Motor neuron (in vitro differentiated cells): ENCODE measurements around the gene RPL18A. TPM values are rescaled to one million over a fixed set of nuclear protein-coding genes. Genes with fewer than 3 reads are reported as not detected.

ENCODE experiments used
- ATAC-seq, 8 experiments: fragments of 200-7000 bp; cut with Tn5 transposase; replicated peaks in 6 of 8; 2 replicates each; pipeline ENCODE4 v1.8.0; 2021; ENCODE audit warnings: mild to moderate bottlenecking in 8 of 8, moderate library complexity in 8 of 8
- H3K27ac ChIP-seq, 2 donors: fragments of 250-450 bp; sonication (Bioruptor Pico); 2 replicates each; pipeline ENCODE4 v1.9.0; 2021; ENCODE audit warnings: antibody characterized with exemption in 2 of 2, mild to moderate bottlenecking in 2 of 2, moderate library complexity in 1 of 2
- H3K4me1 ChIP-seq, 2 donors: fragments of 250-450 bp; sonication (Bioruptor Pico); replicated peaks in 1 of 2; 2 replicates each; pipeline ENCODE4 v1.6.1; 2021; ENCODE audit warnings: antibody characterized with exemption in 2 of 2, mild to moderate bottlenecking in 2 of 2, moderate library complexity in 1 of 2
- H3K4me3 ChIP-seq, 5 donors: fragments of 250-450 bp; sonication (Bioruptor Pico); 2 replicates each; pipeline ENCODE4 v1.9.0; 2021; ENCODE audit warnings: antibody characterized with exemption in 5 of 5, mild to moderate bottlenecking in 5 of 5, moderate library complexity in 4 of 5
- WGBS, 10 experiments: fragments of 450-650 bp; shearing (Covaris generic); methylation state at CpG; one replicate each; pipeline ENCODE4 v1.0.0; 2022; 5-methylcytosine and 5-hydroxymethylcytosine counted together
- in situ Hi-C, 9 experiments: fragments of 400-800 bp; cut with MboI; loops; one replicate each; pipeline ENCODE4 v1.15.0; 2021; ENCODE audit warnings: low sequenced_read_pairs in 9 of 9, low pct_unique_long_range_greater_than_20kb in 2 of 9; ENCODE audit not compliant: unreplicated experiment in 9 of 9
- total RNA-seq, 8 experiments: library from RNA; unstranded; fragments of 300-600 nt; gene quantifications; 2 replicates each; pipeline versions ENCODE4 v1.2.3 to v1.2.4, GENCODE V29; 2022

Gene RPL18A
- 1,000 to 10,000 TPM; 1,644 to 3,505 (median 2,481) TPM for total RNA-seq

DNA sequence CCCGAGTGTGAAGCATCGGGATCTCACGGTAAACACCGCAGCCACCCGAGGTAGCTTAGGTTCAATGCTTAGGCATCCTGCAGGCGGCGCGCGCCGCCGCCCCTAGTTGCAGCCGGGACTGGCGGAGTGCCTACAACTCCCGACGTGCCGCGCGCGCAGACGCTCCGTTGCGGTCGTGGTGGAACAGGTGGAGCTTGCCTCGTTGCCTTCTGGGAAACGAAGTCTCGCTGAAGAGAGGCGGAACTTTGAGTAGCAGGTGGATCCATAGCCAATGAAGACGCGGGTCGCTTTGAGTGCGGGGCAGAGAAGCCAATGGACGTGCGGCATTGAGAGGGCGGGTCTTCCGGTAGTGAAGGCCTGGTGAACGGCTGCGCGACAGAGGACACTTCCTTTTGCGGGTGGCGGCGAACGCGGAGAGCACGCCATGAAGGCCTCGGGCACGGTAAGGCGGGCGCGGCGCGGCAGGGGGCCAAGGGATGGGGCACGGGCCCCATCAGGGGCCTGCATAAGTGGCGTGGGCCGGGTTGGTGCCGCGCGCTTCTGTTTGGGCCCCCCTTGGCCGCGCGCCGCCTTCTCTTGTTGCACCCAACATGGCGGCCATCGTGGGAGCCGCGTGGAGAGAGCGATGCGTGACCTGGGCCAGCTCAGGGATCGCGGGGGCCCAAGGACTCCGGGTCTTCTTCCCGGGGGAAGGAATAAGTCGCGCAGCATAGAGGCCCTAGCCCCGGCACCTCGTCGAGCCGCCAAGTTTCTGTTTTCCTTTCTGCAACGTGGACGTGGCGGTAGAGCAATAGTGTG lies at the start of gene RPL18A:
Gene RPL18A, plus strand, starts transcription at position 378 of the 798 bp plus-strand sequence. Its CDS starts 47 bp downstream, at position 425.
- H3K4me1 ChIP-seq: peaks cover 10 to 11% of the 10 kb centered on the region in 2 donors
- in situ Hi-C loops: loop anchor here in 1 of 9 experiments (10.0 kb wide), 1 partner anchor 85 kb away; no protein-coding TSS in a partner anchor
- peak; percentile 84 to 95 (median 93) for ATAC-seq
- H3K4me3 ChIP-seq: peak within 1 kb of the TSS; percentile 82 to 97 (median 90)
- 0 to 1% (median 0%) methylated on average over 4 to 26 of the region's 80 CpGs; no CpG with 5 or more reads in 3 of the 10 experiments for WGBS, 10 experiments
- peak within 1 kb of the TSS; percentile 74 to 95 for H3K27ac ChIP-seq

DNA sequence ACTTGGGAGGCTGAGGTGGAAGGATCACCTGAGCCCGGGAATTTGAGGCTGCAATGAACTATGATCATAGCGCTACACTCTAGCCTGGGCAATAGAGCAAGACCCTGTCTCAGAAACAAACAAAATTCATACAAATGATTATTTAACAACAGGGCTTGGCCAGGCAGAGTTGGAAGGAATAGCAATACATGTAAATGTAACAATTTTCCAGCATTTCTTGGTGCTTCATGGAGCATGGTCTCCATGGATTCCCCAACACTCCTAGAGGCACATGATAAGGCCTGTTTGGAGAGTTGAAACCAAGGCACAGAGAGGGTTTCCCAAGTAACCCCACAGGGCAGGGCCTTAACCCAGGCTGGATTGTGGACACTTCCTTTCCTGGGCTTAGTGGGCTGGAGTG lies 48.6 kb upstream of the RPL18A start:
- 50 to 100% (median 98%) methylated on average over 1 to 2 of the region's 2 CpGs; no CpG with 5 or more reads in 6 of the 10 experiments for WGBS, 10 experiments
- no peak overlapping the region for H3K27ac ChIP-seq
- no peaks in the 10 kb centered on the region for H3K4me1 ChIP-seq
- H3K4me3 ChIP-seq: no peak overlapping the region
- ATAC-seq: no peak
- in situ Hi-C loops: no loop called here

DNA sequence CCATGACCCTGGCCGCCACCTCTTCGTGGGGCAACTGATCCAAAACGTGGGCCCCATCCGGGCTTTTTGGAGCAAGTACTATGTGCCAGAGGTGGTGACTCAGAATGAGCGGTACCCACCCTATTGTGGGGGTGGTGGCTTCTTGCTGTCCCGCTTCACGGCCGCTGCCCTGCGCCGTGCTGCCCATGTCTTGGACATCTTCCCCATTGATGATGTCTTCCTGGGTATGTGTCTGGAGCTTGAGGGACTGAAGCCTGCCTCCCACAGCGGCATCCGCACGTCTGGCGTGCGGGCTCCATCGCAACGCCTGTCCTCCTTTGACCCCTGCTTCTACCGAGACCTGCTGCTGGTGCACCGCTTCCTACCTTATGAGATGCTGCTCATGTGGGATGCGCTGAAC lies 48.0 kb upstream of the RPL18A start:
- in situ Hi-C loops: no loop called here
- H3K4me3 ChIP-seq: no peak overlapping the region
- ATAC-seq: no peak
- no peak overlapping the region for H3K27ac ChIP-seq
- H3K4me1 ChIP-seq: no peaks in the 10 kb centered on the region
- 67 to 72% (median 72%) methylated on average over 3 to 5 of the region's 20 CpGs; no CpG with 5 or more reads in 7 of the 10 experiments for WGBS, 10 experiments

- Histone ChIP-seq H3K4me1 (no peaks in the 10 kb centered on the region), H3K27ac (no peak overlapping the region), H3K4me3 (no peak overlapping the region)
- no peak for ATAC-seq
- WGBS, 10 experiments: 17 to 83% (median 50%) methylated on average over 1 to 2 of the region's 5 CpGs; no CpG with 5 or more reads in 3 of the 10 experiments
- in situ Hi-C loops: no loop called here
Observed at GRCh38 chr19:17812099-17812498, 47.6 kb upstream of the RPL18A start.

DNA sequence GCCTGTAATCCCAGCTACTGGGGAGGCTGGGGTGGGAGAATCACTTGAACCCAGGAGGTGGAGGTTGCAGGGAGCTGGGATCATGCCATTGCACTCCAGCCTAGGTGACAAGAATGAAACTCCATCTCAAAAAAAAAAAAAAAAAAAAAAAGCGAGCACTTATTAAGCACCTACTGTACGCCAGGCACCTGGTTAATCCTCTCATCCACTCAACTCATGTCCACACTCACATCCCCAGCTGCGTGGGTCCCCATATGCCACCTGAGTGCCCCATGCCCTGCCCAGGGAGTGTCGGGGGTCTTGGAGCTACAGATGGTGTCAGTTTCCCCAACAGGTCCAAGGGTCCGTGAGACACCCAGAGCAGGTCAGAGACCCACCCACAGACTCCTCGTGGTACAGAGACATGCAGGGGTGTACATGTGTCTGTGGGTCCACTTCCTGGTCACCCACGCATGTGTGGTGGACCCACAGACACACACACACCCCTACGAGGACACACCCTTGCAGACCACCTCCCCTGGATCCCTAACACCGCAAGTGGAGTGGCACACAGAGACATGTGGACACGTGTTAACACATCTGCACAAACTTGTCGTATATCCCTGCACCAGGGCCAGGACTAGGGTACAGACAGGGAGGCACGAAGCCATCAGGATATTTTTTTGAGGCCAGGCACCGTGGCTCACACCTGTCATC lies 41.9 kb upstream of the RPL18A start:
- WGBS, 10 experiments: 19 to 100% (median 72%) methylated on average over 1 to 5 of the region's 13 CpGs; no CpG with 5 or more reads in 4 of the 10 experiments
- Histone ChIP-seq H3K4me1 (no peaks in the 10 kb centered on the region), H3K4me3 (no peak overlapping the region), H3K27ac (no peak overlapping the region)
- no peak for ATAC-seq
- in situ Hi-C loops: no loop called here

- in situ Hi-C loops: no loop called here
- Histone ChIP-seq H3K27ac (no peak within 1 kb of the TSS), H3K4me3 (no peak within 1 kb of the TSS), H3K4me1 (no peaks in the 10 kb centered on the region)
- peak in 1 of 8 experiments; percentile 21 for ATAC-seq
- 71 to 100% (median 93%) methylated on average over 2 to 11 of the region's 34 CpGs; no CpG with 5 or more reads in 6 of the 10 experiments for WGBS, 10 experiments
Observed at GRCh38 chr19:17821190-17821589, 38.5 kb upstream of the RPL18A start, which contains the start of gene INSL3. TSS of gene INSL3 (minus strand) at chr19:17821519. CDS start at chr19:17821506, 13 bp downstream.

DNA sequence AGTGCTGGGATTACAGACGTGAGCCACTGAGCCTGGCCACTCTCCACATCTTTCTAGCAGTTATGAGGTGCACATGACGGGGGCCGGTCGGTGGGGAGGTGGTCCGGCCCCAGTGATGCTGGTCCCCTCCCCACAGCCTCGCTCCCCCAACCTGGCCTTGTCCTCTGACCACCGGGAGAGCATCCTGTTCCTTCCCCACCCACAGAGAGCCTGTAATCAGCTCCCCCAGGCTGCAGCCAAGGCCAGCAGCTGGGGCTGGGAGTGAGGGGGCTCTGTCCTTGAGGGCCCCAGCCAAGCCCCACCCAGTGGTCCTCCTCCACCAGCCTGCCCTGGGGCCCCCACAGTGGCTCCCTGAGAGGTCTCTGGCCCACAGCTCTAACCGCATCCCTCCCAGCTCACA lies 35.4 kb upstream of the RPL18A start:
- in situ Hi-C loops: no loop called here
- WGBS, 10 experiments: 0 to 18% methylated on average over 1 to 3 of the region's 8 CpGs; no CpG with 5 or more reads in 8 of the 10 experiments
- H3K4me3 ChIP-seq: no peak overlapping the region
- H3K27ac ChIP-seq: no peak overlapping the region
- ATAC-seq: peak in 4 of 8 experiments; percentile 14 to 26 (median 22)
- H3K4me1 ChIP-seq: no peaks in the 10 kb centered on the region

GRCh38 chr19:17826508-17827056 lies 33.1 kb upstream of the RPL18A start:
- WGBS, 10 experiments: 50 to 94% (median 67%) methylated on average over 1 to 5 of the region's 13 CpGs; no CpG with 5 or more reads in 3 of the 10 experiments
- H3K4me3 ChIP-seq: no peak overlapping the region
- no peak overlapping the region for H3K27ac ChIP-seq
- no peaks in the 10 kb centered on the region for H3K4me1 ChIP-seq
- in situ Hi-C loops: no loop called here
- no peak for ATAC-seq

- Histone ChIP-seq H3K27ac (peak overlapping the region; percentile 87 to 98), H3K4me1 (peaks cover 0 to 3% of the 10 kb centered on the region in 2 donors), H3K4me3 (peak overlapping the region; percentile 32 to 47 (median 42))
- in situ Hi-C loops: no loop called here
- 0 to 12% methylated on average over 3 to 5 of the region's 29 CpGs; no CpG with 5 or more reads in 8 of the 10 experiments for WGBS, 10 experiments
- peak; percentile 61 to 85 (median 76) for ATAC-seq
Observed at GRCh38 chr19:17829855-17830566, 29.7 kb upstream of the RPL18A start.

DNA sequence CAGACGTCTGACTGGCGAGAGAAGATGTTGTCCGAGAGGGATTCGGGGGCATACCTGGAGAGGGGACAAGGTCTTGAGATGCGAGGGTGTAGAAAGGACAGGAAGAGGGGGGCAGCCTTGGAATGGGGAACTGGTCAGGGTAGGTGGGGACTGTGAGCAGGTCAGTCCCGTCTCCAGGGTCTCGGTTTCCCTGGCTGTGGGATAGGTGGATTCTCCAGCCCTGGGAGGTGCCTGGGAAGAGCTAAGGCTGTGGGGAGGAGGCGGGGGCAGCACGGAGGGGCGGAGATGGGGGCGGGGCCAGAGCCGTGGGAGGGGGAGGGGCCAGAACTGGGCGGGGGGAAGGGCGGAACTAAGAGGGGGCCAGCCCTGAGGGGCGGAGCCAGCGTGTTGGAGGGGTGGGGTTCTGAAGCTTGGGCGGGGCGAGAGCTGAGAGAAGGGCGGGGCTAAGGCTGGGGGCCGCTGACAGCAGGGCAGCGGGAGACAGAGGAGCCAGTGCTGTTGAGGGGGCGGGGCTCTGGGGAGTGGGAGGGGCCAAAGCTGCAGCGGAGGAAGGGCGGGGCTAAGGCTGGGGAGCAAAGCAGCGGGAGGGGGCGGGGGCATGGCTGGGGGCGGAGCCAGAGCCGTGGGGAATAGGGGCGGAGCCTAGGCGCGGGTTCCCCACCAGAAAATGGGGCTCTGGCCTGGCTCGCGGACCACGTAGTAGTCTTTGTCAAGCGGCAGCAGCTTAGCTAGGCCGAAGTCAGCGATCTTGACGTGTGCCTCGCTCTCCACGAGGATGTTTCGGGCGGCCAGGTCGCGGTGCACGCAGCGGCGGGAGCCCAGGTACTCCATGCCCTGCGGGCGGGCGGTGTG lies 28.9 kb upstream of the RPL18A start:
- no CpG with 5 or more reads among the region's 50 CpGs for WGBS, 10 experiments
- in situ Hi-C loops: no loop called here
- Histone ChIP-seq H3K4me3 (peak overlapping the region; percentile 32 to 54 (median 47)), H3K27ac (peak overlapping the region; percentile 87 to 98), H3K4me1 (peaks cover 0 to 3% of the 10 kb centered on the region in 2 donors)
- peak; percentile 61 to 89 (median 86) for ATAC-seq

GRCh38 chr19:17831419-17831888 lies 28.3 kb upstream of the RPL18A start:
- H3K4me3 ChIP-seq: peak overlapping the region; percentile 31 to 54 (median 44)

More at GRCh38 chr19:17831419-17831888, 28.3 kb upstream of the RPL18A start:
- ATAC-seq: no peak
- Histone ChIP-seq H3K4me1 (peaks cover 0 to 3% of the 10 kb centered on the region in 2 donors), H3K27ac (peak overlapping the region; percentile 52 to 81)
- 85% methylated on average over 4 of the region's 25 CpGs; no CpG with 5 or more reads in 9 of the 10 experiments for WGBS, 10 experiments
- in situ Hi-C loops: no loop called here
